HCT116 (cell line): ENCODE data around the gene AUTS2. TPM values are rescaled to one million over a fixed set of nuclear protein-coding genes. Genes with fewer than 3 reads are reported as not detected.

Experiments used
- ATAC-seq: fragments of 200-7000 bp; cut with Tn5 transposase; 2 replicates; pipeline ENCODE4 v1.9.1; 2020; ENCODE audit warnings: mild to moderate bottlenecking, moderate library complexity
- BruUV-seq: library from RNA; stranded (reverse); fragments of 400-500 nt; replicated peaks from 2 replicates; lab custom pipeline; 2021; lab: Mats Ljungman, UMichigan
- CTCF ChIA-PET: fragments of 300-600 bp; sonication (Branson Sonifier 250); formaldehyde crosslinking; loops from one replicate; lab custom pipeline; 2021; ENCODE audit warnings: antibody characterized with exemption; lab: Charles Lee
- POLR2A ChIA-PET: fragments of 300-600, 350-600 bp; sonication (Branson Sonifier 250); formaldehyde crosslinking; loops from one replicate; lab custom pipeline; 2021; ENCODE audit warnings: antibody characterized with exemption; lab: Charles Lee
- RAD21 ChIA-PET, 2 experiments: fragments of 300-600 bp; sonication (Branson Sonifier 250); formaldehyde crosslinking; loops; one replicate each; lab custom pipeline; 2023; ENCODE audit warnings: low total read pairs in 2 of 2; ENCODE audit not compliant: uncharacterized antibody in 2 of 2, unreplicated experiment in 2 of 2, low non-redundant PET in 1 of 2; lab: Charles Lee
- DNase-seq: peaks from one replicate; pipeline ENCODE4 v3.0.0-alpha.2; 2010; ENCODE audit warnings: low read depth, low spot score
- H2AFZ ChIP-seq: fragments of 200-600 bp; shearing (Covaris generic), sonication (generic); 2 replicates; pipeline ENCODE4 v1.6.1; 2017; ENCODE audit warnings: low read depth, mixed run types, mixed read lengths, antibody characterized with exemption, low read length; ENCODE audit not compliant: poor library complexity, severe bottlenecking
- H3K27ac ChIP-seq: 2 replicates; pipeline ENCODE4 v1.5.1; 2012; ENCODE audit warnings: low read depth, low read length
- H3K27me3 ChIP-seq: fragments of 200-600 bp; sonication (generic); 2 replicates; pipeline ENCODE4 v1.6.1; 2016; ENCODE audit warnings: mixed run types, low read length, mixed read lengths; ENCODE audit not compliant: insufficient read depth
- H3K36me3 ChIP-seq, 2 experiments: fragments of 200-500 bp in 1 of 2; fragments of 200-600 bp in 1 of 2; sonication (Bioruptor generic) in 1 of 2; sonication (generic) in 1 of 2; 2 replicates each; pipeline versions ENCODE4 v1.5.1 to v1.6.1; 2014 to 2016; ENCODE audit warnings: low read length in 2 of 2, inconsistent platforms in 1 of 2, mixed read lengths in 1 of 2, mixed run types in 1 of 2; ENCODE audit not compliant: insufficient read depth in 2 of 2, control insufficient read depth in 1 of 2
- H3K4me1 ChIP-seq, 2 experiments: fragments of 200-600 bp in 1 of 2; sonication (generic) in 1 of 2; 2 replicates each; pipeline versions ENCODE4 v1.5.1 to v1.6.1; 2012 to 2017; ENCODE audit warnings: low read length in 2 of 2, inconsistent platforms in 1 of 2, mild to moderate bottlenecking in 1 of 2, mixed read lengths in 1 of 2, mixed run types in 1 of 2, moderate library complexity in 1 of 2; ENCODE audit not compliant: insufficient read depth in 2 of 2, control insufficient read depth in 1 of 2
- H3K4me2 ChIP-seq: fragments of 200-600 bp; sonication (generic); 2 replicates; pipeline ENCODE4 v1.6.1; 2017; ENCODE audit warnings: mixed run types, low read length, mixed read lengths
- H3K4me3 ChIP-seq, 2 experiments: fragments of 200-600 bp in 1 of 2; sonication (generic) in 1 of 2; replicated peaks in 1 of 2; 2 replicates each; pipeline ENCODE4 v1.5.1; 2011 to 2016; ENCODE audit warnings: low read length in 2 of 2, control low read depth in 1 of 2, low read depth in 1 of 2, mild to moderate bottlenecking in 1 of 2, mixed read lengths in 1 of 2, mixed run types in 1 of 2
- H3K79me2 ChIP-seq: fragments of 200-600 bp; sonication (generic); 2 replicates; pipeline ENCODE4 v1.6.1; 2017; ENCODE audit warnings: mild to moderate bottlenecking, mixed run types, low read length, moderate library complexity, mixed read lengths; ENCODE audit not compliant: insufficient read depth
- H3K9ac ChIP-seq: fragments of 200-600 bp; sonication (generic); 2 replicates; pipeline ENCODE4 v1.6.1; 2016; ENCODE audit warnings: low read length, mixed read lengths
- H3K9me2 ChIP-seq: fragments of 200-600 bp; sonication (generic), shearing (Covaris generic); 2 replicates; pipeline ENCODE4 v1.6.1; 2017; ENCODE audit warnings: mixed run types, mild to moderate bottlenecking, moderate library complexity; ENCODE audit not compliant: insufficient read depth
- H3K9me3 ChIP-seq, 2 experiments: fragments of 200-500 bp in 1 of 2; fragments of 200-600 bp in 1 of 2; sonication (Bioruptor generic) in 1 of 2; sonication (generic) in 1 of 2; 2 replicates each; pipeline ENCODE4 v1.6.1; 2014 to 2017; ENCODE audit warnings: low read length in 2 of 2, mixed read lengths in 2 of 2, inconsistent platforms in 1 of 2, low read depth in 1 of 2, mild to moderate bottlenecking in 1 of 2, mixed run types in 1 of 2, moderate library complexity in 1 of 2; ENCODE audit not compliant: control insufficient read depth in 1 of 2, insufficient read depth in 1 of 2
- H4K20me1 ChIP-seq: fragments of 200-600 bp; sonication (generic), shearing (Covaris generic); 2 replicates; pipeline ENCODE4 v1.6.1; 2017; ENCODE audit warnings: mixed run types, mild to moderate bottlenecking, moderate library complexity; ENCODE audit not compliant: insufficient read depth
- CEBPB ChIP-seq: IDR thresholded peaks from 2 replicates; pipeline ENCODE4 v1.6.1; 2012; ENCODE audit warnings: low read depth
- EGR1 ChIP-seq: IDR thresholded peaks from 2 replicates; pipeline ENCODE4 v1.6.1; 2012; ENCODE audit warnings: low read depth
- EZH2phosphoT487 ChIP-seq: fragments of 200-600 bp; IDR thresholded peaks from 2 replicates; pipeline ENCODE4 v1.6.1; 2018; ENCODE audit warnings: antibody characterized with exemption, borderline replicate concordance
- JUND ChIP-seq: IDR thresholded peaks from 2 replicates; pipeline ENCODE4 v1.6.1; 2012
- POLR2A ChIP-seq: IDR thresholded peaks from 2 replicates; pipeline ENCODE4 v1.7.0; 2011; ENCODE audit warnings: borderline replicate concordance; ENCODE audit not compliant: insufficient read depth, insufficient read length; ENCODE audit errors: extremely low read depth
- SIN3A ChIP-seq: IDR thresholded peaks from 2 replicates; pipeline ENCODE4 v1.6.1; 2012; ENCODE audit warnings: low read depth
- SP1 ChIP-seq: IDR thresholded peaks from 2 replicates; pipeline ENCODE4 v1.6.1; 2012; ENCODE audit warnings: low read depth
- ZFX ChIP-seq: fragments of 450-650 bp; IDR thresholded peaks from 2 replicates; pipeline ENCODE4 v1.6.1; 2017
- intact Hi-C: fragments of 100-400 bp; cut with micrococcal nuclease; formaldehyde crosslinking; loops from 2 replicates; pipeline ENCODE4 v1.10.0; 2022
- total RNA-seq: library from RNA; stranded (reverse); gene quantifications from one replicate; pipeline ENCODE4 v1.2.1, GENCODE V29; 2021; ENCODE audit not compliant: unreplicated experiment
- TF ChIP-seq, protein P1 (sequence below): IDR thresholded peaks from 2 replicates; pipeline ENCODE4 v1.6.1; 2011; ENCODE audit warnings: mild to moderate bottlenecking, low read length, moderate library complexity; ENCODE audit not compliant: insufficient replicate concordance; ENCODE audit errors: extremely low read depth
- TF ChIP-seq, protein P2 (sequence below): IDR thresholded peaks from 2 replicates; pipeline ENCODE4 v1.6.1; 2012
- TF ChIP-seq, protein P3 (sequence below), 3 experiments: fragments of 200-600 bp in 1 of 3; sonication (generic) in 1 of 3; IDR thresholded peaks in 2 of 3; conservative IDR thresholded peaks in 1 of 3; 2 replicates each; pipeline ENCODE4 v1.5.1; 2012 to 2017; ENCODE audit warnings: low read depth in 2 of 3, low read length in 2 of 3, antibody characterized with exemption in 1 of 3, borderline replicate concordance in 1 of 3, control low read depth in 1 of 3, mild to moderate bottlenecking in 1 of 3, mixed read lengths in 1 of 3, mixed run types in 1 of 3, moderate library complexity in 1 of 3; ENCODE audit not compliant: insufficient read depth in 1 of 3
- TF ChIP-seq, protein P4 (sequence below): IDR thresholded peaks from 2 replicates; pipeline ENCODE4 v1.6.1; 2012
- TF ChIP-seq, protein P5 (sequence below): IDR thresholded peaks from 2 replicates; pipeline ENCODE4 v1.6.1; 2012; ENCODE audit warnings: low read depth

AUTS2 gene
- total RNA-seq, 1 experiment from 2014 or later: 0.93 TPM

DNA sequence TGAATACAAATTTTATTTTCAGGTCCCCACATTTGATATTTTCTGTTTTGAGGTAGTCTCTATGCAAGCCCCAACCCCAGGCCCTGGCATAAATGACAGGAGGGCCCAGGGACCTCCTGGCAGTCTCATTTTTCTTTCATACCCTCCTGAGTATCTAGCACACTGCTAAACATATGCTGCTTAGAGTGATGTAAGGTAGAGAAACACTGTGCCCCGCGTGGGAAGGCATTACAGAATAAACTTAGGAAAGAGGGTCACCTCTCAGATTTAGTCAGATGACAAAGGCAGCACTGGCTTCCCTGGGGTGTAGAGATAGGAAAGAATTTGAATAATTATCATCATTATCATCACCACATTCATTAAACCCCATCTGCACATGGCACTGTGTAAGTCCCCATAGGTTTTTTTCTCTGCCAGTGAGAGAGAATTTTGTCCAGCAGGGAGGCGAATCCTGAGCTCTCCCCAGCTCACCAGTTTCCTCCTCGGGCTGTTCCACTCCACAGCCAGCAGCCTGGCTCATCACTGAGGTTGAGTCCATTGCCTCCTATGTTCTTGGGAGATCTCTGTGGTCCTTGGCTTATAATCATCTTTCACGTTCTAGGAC, 1026.3 kb downstream of the AUTS2 start:
- ChIA-PET POLR2A (no interaction called here), RAD21 (no interaction called here), CTCF (no interaction called here)
- H3K79me2 ChIP-seq: no peaks in the 10 kb centered on the region
- H4K20me1 ChIP-seq: no peaks in the 10 kb centered on the region
- H3K9me3 ChIP-seq: peaks cover 6 to 26% of the 10 kb centered on the region in 2 experiments; a peak in 2 of 4 replicates
- no peak for ATAC-seq
- no peaks in the 10 kb centered on the region for H3K9me2 ChIP-seq
- H2AFZ ChIP-seq: no peak overlapping the region
- H3K36me3 ChIP-seq: no peaks in the 10 kb centered on the region
- H3K4me1 ChIP-seq: no peaks in the 10 kb centered on the region
- no peak overlapping the region for H3K27ac ChIP-seq
- intact Hi-C loops: no loop called here
- no peak overlapping the region for H3K4me3 ChIP-seq
- DNase-seq: no peak
- no peak for TF ChIP-seq POLR2A
- no peak for TF ChIP-seq SP1
- TF ChIP-seq, protein P1, sequence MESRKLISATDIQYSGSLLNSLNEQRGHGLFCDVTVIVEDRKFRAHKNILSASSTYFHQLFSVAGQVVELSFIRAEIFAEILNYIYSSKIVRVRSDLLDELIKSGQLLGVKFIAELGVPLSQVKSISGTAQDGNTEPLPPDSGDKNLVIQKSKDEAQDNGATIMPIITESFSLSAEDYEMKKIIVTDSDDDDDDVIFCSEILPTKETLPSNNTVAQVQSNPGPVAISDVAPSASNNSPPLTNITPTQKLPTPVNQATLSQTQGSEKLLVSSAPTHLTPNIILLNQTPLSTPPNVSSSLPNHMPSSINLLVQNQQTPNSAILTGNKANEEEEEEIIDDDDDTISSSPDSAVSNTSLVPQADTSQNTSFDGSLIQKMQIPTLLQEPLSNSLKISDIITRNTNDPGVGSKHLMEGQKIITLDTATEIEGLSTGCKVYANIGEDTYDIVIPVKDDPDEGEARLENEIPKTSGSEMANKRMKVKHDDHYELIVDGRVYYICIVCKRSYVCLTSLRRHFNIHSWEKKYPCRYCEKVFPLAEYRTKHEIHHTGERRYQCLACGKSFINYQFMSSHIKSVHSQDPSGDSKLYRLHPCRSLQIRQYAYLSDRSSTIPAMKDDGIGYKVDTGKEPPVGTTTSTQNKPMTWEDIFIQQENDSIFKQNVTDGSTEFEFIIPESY: no peak
- TF ChIP-seq EGR1: no peak
- TF ChIP-seq JUND: no peak
- TF ChIP-seq, protein P2, sequence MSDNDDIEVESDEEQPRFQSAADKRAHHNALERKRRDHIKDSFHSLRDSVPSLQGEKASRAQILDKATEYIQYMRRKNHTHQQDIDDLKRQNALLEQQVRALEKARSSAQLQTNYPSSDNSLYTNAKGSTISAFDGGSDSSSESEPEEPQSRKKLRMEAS: no peak
- TF ChIP-seq CEBPB: no peak
- TF ChIP-seq ZFX: no peak
- TF ChIP-seq EZH2phosphoT487: no peak
- TF ChIP-seq SIN3A: no peak
- TF ChIP-seq, protein P3, sequence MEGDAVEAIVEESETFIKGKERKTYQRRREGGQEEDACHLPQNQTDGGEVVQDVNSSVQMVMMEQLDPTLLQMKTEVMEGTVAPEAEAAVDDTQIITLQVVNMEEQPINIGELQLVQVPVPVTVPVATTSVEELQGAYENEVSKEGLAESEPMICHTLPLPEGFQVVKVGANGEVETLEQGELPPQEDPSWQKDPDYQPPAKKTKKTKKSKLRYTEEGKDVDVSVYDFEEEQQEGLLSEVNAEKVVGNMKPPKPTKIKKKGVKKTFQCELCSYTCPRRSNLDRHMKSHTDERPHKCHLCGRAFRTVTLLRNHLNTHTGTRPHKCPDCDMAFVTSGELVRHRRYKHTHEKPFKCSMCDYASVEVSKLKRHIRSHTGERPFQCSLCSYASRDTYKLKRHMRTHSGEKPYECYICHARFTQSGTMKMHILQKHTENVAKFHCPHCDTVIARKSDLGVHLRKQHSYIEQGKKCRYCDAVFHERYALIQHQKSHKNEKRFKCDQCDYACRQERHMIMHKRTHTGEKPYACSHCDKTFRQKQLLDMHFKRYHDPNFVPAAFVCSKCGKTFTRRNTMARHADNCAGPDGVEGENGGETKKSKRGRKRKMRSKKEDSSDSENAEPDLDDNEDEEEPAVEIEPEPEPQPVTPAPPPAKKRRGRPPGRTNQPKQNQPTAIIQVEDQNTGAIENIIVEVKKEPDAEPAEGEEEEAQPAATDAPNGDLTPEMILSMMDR (IDR thresholded peaks at IDR 0.05 in 2 of 3, conservative IDR thresholded peaks at IDR 0.05 in 1 of 3; ENCODE audit: borderline replicate concordance in 1 of 3, insufficient read depth in 1 of 3, low read depth in 2 of 3, low read length in 2 of 3): no peak
- TF ChIP-seq, protein P4, sequence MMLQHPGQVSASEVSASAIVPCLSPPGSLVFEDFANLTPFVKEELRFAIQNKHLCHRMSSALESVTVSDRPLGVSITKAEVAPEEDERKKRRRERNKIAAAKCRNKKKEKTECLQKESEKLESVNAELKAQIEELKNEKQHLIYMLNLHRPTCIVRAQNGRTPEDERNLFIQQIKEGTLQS: no peak
- TF ChIP-seq, protein P5, sequence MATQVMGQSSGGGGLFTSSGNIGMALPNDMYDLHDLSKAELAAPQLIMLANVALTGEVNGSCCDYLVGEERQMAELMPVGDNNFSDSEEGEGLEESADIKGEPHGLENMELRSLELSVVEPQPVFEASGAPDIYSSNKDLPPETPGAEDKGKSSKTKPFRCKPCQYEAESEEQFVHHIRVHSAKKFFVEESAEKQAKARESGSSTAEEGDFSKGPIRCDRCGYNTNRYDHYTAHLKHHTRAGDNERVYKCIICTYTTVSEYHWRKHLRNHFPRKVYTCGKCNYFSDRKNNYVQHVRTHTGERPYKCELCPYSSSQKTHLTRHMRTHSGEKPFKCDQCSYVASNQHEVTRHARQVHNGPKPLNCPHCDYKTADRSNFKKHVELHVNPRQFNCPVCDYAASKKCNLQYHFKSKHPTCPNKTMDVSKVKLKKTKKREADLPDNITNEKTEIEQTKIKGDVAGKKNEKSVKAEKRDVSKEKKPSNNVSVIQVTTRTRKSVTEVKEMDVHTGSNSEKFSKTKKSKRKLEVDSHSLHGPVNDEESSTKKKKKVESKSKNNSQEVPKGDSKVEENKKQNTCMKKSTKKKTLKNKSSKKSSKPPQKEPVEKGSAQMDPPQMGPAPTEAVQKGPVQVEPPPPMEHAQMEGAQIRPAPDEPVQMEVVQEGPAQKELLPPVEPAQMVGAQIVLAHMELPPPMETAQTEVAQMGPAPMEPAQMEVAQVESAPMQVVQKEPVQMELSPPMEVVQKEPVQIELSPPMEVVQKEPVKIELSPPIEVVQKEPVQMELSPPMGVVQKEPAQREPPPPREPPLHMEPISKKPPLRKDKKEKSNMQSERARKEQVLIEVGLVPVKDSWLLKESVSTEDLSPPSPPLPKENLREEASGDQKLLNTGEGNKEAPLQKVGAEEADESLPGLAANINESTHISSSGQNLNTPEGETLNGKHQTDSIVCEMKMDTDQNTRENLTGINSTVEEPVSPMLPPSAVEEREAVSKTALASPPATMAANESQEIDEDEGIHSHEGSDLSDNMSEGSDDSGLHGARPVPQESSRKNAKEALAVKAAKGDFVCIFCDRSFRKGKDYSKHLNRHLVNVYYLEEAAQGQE: no peak
- TF ChIP-seq, all 23 proteins: peak for 0
- H3K4me2 ChIP-seq: no peak overlapping the region
- H3K27me3 ChIP-seq: no peaks in the 10 kb centered on the region
- BruUV-seq: no TSS peak
- H3K9ac ChIP-seq: no peak overlapping the region
